ENCODE results near the gene CTPS1.

The CTPS1 gene

GRCh38 chr1:40971966-40972365 is 7.5 kb upstream of the CTPS1 start:
- no peak for DNase-seq

GRCh38 chr1:40973912-40974311 is 5.6 kb upstream of the CTPS1 start:
- DNase-seq = no peak

DNA sequence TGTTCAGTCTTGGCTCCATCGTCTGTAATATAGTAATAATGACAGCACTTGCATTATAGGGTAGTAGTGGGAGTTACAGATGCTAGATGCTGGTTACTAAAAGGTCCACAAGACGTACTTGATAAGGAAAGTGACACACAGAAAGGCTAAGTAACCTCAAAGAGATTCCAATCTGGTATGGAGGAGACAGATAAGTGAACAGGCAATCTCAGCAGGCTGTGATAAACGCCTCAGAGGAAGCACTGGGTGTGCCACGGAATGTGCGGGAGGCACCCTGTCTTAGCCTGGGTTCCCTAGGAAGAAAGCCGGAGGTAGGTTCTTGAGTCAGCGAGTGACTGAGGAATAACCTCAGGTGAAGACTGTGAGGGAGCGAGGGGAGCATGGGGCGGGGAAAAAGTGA is 4.6 kb upstream of the CTPS1 start:
- DNase-seq = no peak

DNA sequence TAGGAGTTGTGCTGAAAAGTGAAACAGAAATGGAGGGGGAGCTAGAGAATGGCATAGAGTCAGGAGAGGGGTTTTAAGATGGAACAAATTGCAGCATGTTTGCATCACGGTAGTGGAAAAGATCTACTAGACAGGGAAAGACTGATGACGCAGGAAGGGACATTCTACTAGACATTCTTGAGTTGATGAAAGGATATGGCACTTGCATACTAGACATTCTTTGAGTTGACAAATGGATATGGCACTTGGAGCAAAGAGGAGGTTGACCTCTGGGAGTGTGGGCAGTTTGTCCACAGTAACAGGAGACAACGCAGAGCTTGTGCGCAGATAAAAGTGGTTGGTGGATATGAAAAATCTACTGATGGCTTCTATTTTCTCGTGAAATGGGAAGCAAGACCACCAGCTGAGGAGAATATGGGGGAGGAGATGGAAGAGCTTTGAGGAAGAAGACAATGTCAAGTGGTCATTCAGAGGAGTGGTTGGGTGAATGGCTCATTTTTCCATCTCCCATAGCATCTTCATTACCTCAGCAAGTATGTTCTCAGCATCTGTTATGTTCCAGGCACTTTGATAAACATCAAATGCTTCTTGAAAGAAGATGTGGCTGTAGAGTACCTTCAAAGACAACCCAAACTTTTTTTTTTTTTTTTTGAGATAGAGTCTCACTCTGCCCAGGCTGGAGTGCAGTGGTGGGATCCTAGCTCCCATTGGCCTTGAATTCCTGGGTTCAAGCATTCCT is 2.4 kb upstream of the CTPS1 start:
- DNase-seq = no peak

DNA sequence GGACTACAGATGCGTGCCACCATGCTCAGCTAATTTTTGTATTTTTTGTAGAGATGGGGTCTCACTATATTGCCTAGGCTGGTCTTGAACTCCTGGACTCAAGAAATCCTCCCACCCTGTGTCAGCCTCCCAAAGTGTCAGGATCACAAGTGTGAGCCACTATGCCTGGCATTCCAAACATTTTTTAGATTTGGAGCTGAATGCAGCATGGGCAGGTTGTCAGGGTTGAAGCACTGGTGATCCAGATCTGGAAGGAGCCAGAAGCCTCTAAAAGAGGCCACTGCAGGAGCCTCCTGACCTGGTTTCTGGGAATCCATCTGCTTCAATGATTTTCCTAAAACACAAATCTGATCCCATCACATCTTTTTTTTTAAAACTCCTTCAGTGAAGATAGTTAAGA is 1.8 kb upstream of the CTPS1 start:
- no peak for DNase-seq

- DNase-seq = no peak
Observed at GRCh38 chr1:40978886-40979240, 633 bp upstream of the CTPS1 start.

DNA sequence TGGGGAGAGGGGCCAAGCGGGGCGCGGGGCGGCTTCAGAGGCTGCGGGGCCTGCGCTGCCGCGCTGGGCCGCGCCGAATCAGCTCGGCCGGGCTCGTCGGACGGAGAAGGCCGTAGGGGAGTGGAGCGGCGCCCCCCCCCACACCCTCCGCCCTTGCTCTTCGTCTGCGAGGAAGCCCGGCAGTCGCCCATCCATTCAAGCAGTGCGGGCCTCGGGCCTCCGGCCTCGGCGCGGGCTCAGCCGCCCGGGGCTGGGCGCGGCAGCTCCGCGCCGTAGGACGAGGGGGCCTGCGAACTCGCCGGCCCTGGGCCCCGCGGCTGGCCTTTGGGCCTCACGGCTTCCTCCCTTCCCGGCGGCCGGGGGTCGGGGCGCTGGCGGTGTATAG is 564 bp downstream of the CTPS1 start:
- DNase-seq = peak in 1 of 2 donors; percentile 31

- DNase-seq = peak; percentile 36 to 41
Observed at GRCh38 chr1:40980453-40981121, 1.1 kb downstream of the CTPS1 start.

DNA sequence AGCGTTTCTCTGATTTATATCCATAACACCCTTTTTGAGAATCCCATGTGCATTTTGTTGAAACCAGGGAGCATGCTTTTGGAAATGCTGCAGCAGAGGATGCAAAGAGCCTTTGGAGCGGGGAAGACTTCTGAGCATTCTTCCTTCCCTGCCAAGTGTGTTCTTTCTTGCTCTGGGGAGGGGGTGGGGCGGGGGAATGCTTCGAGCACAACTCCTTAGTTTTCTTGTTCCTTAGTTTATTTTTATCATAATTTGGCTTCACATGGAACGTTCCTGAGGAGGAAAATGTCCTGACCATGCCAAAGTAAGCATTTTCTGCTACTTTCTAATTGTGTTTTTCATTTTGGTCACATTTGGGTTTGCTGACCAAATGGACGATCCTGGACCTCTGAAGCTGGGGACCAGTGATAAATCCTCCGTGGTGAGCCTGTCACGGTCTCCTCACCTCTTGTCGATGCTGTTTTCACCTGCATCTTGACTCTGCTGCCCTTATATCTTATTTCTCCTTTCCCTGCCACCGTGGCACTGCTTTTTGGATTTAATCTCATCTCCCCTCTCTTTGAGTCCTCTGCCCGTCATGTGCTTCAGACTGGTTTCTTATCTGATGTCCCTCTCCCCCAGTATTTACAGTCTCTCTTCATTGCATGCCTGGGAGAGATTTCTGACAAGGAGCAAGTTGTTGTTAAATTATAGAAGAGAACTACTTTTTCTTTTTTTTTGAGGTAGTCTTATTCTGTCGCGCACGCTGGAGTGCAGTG is 2.4 kb downstream of the CTPS1 start:
- no peak for DNase-seq

DNA sequence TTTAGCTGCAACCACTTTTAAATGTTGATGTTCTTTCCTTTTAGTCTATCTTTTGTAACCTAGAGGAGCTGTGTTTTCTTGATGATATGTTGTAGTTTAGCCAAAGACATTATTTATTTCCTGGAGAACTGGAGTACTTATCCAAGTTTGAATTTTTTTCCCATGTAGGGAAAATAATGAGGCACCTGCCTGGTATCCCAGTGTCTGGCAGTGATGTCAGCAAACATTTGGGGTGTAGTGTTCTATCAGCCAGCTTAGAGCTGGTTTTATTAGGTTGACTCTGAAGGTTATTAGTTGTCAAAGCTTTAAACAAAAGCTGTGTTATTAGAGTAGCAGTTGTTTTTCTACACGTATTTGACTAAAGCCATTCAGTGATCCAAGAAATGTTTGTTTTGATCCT is 3.2 kb downstream of the CTPS1 start:
- no peak for DNase-seq

DNA sequence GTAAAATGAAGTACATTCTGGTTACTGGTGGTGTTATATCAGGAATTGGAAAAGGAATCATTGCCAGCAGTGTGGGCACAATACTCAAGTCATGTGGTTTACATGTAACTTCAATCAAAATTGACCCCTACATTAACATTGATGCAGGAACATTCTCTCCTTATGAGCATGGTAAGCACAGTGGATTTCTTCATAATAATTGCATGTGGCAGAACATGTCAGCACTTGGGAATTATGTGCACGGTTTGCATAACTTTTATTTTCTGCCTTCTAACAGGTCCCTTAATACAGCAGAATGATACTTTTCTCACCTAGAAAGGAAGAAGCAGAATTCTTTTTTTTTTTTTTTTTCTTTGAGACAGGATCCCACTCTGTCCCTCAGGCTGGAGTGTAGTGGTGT is 3.8 kb downstream of the CTPS1 start:
- no peak for DNase-seq

DNA sequence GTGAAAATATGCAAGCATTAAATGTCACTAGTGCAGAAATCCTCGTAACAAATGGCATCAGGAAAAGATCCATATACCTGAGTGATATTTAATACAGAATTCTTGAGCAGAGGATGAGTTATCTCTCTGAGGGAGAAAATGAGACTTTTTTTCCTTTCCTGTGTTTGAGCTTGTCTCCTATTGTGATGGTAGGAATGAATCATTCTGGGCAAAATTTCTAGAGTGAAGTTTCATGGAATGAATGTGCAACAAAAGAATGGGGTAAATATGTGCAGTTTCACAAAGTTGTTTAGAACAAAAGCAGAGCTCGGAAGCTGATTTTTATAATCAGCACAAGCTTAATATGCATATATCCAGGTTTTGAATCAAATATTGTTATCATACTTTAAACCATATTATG is 4.6 kb downstream of the CTPS1 start:
- DNase-seq = no peak

DNA sequence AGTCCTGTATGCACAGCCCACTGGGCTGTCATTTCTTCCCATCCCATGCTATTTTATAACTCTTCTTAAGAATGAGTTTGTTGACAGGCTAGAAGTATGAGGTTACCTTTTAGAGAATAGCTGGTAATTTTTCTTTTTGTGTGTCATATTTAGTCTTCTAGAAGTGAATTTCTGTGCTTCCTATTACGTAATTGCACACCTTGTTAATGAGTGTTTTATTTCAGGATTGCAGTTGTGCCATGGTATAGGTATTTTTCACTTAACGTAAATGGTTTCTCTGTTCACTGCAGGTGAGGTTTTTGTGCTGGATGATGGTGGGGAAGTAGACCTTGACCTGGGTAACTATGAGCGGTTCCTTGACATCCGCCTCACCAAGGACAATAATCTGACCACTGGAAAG is 5.0 kb downstream of the CTPS1 start:
- DNase-seq = no peak

DNA sequence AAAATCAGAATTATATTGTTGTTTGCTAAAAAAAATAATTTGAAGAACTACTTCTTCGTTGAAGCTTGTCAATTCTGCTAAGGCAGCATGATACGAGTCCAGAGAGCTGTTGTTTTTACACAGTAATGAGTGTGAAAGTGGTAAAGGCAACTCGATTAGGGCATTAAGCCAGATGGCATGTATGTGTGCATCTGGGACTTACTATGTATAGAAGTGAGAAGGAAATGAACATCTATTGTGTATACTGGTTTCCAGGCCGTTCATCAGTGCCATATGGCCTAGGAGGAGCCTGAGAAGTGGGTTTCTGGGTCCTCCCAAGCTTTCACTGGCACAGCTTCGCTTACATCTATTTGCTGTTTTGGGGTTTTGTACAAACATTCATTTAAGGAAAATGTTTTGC is 5.7 kb downstream of the CTPS1 start:
- DNase-seq = no peak

DNA sequence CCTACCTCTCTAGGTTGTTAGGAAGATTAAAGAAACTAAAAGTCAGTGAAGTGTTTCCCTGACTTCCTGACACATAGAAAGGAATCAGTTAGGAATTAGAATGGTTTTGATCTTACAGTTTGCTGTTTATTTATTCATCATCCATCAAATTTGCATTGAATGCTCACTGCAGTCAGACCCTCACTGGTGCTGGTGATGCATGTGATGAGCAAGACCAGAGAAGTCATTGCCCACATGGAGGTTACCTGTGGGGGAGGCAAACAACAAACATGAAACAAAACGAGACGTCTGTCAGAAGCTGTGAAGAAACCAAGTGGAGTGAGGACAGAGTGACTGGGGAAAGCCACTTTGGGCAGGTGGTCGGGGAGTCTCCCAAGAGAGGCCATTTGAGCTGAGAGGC is 6.4 kb downstream of the CTPS1 start:
- DNase-seq = no peak

- no peak for DNase-seq
Observed at GRCh38 chr1:40986328-40986783, 6.9 kb downstream of the CTPS1 start.

DNA sequence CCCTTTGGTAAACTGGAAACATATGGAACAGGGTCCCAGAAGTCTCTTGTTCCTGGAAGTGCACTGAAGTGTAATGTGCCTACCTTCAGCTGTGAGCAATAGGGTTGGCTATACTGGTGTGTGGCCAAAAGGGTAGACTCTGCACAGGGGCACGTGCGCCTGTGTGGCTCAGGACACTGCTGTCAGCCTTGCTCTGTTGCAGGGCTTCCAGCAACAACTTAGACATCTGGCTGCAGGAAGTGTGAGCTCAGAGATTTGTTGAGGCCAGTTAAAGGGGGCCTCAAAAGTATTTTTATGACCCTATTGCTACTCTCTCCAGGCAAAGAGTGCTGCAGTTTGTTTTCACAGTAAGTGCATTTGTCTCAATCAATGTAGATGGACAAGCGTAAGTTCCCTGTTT is 7.5 kb downstream of the CTPS1 start:
- no peak for DNase-seq

- no peak for DNase-seq
Observed at GRCh38 chr1:40987439-40988276, 8.2 kb downstream of the CTPS1 start.

GRCh38 chr1:40988280-40988679 is 8.8 kb downstream of the CTPS1 start:
- no peak for DNase-seq

- DNase-seq = no peak
Observed at GRCh38 chr1:40989066-40989465, 9.6 kb downstream of the CTPS1 start.

DNA sequence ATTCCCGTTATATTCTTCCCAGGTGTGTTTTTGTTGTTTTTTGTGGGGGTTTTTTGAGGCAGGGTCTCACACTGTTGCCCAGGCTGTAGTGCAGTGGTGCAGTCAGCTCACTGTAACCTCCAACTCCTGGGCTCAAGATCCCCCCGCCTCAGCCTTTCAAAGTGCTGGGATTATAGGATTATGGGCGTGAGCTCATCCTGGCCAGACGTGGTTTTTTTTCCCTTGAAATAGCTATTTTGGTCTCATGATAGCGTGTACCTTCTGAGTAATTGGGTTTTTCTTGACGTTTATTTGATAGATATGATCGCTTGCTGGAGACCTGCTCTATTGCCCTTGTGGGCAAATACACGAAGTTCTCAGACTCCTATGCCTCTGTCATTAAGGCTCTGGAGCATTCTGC is 17.6 kb downstream of the CTPS1 start:
- DNase-seq = no peak

DNA sequence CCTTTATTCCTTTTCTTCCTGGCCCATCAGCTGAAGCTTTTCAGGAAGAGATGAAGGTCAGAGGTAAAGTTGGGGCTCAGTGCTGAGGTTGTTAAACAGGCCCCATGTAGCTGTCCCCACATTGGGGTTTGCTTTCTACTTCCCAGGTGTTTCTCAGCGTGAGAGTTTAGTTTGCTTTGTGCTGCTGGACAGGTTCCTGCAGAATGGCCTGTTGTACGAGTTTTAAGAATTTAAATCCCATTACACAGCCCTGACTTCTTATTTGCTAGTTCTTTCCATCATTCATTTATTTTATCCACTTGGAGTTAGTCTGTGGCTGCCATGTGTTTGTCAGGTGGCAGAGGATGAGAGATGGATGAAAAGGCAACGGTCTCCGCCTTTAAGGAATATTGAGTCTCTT is 19.2 kb downstream of the CTPS1 start:
- no peak for DNase-seq

DNA sequence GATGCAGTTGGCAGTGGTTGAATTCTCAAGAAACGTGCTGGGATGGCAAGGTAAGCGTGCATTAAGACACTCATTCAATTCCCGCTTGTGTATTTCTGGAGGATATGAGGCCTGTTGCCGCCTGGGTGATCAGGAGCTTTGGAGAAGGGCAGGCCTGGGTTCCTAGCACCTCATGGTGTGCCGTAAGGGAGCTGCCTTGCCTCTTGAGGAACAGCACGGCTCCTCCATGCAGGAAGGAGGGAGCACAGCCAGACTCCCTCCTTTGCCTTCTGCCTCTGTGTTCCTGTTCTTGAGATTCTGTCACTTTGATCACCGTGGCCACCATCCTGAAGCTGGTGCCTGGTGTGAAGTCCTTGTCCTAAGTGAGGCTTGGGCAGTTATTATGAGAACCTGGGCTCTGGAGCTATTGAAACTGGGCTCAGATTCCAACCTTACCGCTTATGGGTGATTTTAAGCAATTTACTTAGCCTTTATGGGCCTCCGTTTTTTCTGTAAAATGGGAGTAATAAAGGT is 23.7 kb downstream of the CTPS1 start:
- DNase-seq = no peak
